Esophagus squamous epithelium (tissue), 4 donors: ENCODE measurements around the gene OXER1.

Source experiments
- POLR2A ChIP-seq, 4 donors: fragments of 450-650 bp; IDR thresholded peaks; one replicate each; pipeline ENCODE4 v1.6.1; 2017; ENCODE audit warnings: antibody characterized with exemption in 4 of 4, mild to moderate bottlenecking in 4 of 4, moderate library complexity in 3 of 4
- TF ChIP-seq, protein P1 (sequence below), 6 experiments: fragments of 450-650 bp in 4 of 6; fragments of 200-600 bp in 2 of 6; sonication (generic) in 2 of 6; IDR thresholded peaks; one replicate each; pipeline ENCODE4 v1.5.1; 2016 to 2019; ENCODE audit warnings: antibody characterized with exemption in 6 of 6, mild to moderate bottlenecking in 4 of 6, moderate library complexity in 4 of 6

GRCh38 chr2:42786561-42787345, 22.8 kb upstream of the OXER1 start:
- TF ChIP-seq, protein P1, sequence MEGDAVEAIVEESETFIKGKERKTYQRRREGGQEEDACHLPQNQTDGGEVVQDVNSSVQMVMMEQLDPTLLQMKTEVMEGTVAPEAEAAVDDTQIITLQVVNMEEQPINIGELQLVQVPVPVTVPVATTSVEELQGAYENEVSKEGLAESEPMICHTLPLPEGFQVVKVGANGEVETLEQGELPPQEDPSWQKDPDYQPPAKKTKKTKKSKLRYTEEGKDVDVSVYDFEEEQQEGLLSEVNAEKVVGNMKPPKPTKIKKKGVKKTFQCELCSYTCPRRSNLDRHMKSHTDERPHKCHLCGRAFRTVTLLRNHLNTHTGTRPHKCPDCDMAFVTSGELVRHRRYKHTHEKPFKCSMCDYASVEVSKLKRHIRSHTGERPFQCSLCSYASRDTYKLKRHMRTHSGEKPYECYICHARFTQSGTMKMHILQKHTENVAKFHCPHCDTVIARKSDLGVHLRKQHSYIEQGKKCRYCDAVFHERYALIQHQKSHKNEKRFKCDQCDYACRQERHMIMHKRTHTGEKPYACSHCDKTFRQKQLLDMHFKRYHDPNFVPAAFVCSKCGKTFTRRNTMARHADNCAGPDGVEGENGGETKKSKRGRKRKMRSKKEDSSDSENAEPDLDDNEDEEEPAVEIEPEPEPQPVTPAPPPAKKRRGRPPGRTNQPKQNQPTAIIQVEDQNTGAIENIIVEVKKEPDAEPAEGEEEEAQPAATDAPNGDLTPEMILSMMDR (IDR thresholded peaks at IDR 0.05): no peak
- no peak for TF ChIP-seq POLR2A (IDR thresholded peaks at IDR 0.05)
